T1000 (cell line): ENCODE measurements around the gene ACTR1B.
"Not testable (repeated sequence)": the region's sequence is repeated elsewhere in the genome, so short reads cannot be mapped to it uniquely, and the experiment has no call there.

Experiments
- DNase-seq: peaks from one replicate; lab custom pipeline; 2025; ENCODE audit warnings: mixed read lengths; lab: John Stamatoyannopoulos, UW

ACTR1B gene

GRCh38 chr2:97658691-97659157, 5.1 kb downstream of the ACTR1B start:
- DNase-seq: no peak

- DNase-seq: no peak
Observed at GRCh38 chr2:97657986-97658690, 5.7 kb downstream of the ACTR1B start.

- DNase-seq: no peak
Observed at GRCh38 chr2:97656905-97657587, 6.8 kb downstream of the ACTR1B start.

GRCh38 chr2:97656129-97656755, 7.6 kb downstream of the ACTR1B start:
- DNase-seq: no peak

- no peak for DNase-seq
Observed at GRCh38 chr2:97654791-97655190, 9.1 kb downstream of the ACTR1B start.

- DNase-seq: no peak
Observed at GRCh38 chr2:97654309-97654708, 9.5 kb downstream of the ACTR1B start.

GRCh38 chr2:97653874-97654273, 10.0 kb downstream of the ACTR1B start:
- no peak for DNase-seq

GRCh38 chr2:97653473-97653872, 10.4 kb downstream of the ACTR1B start:
- no peak for DNase-seq

- DNase-seq: no peak
Observed at GRCh38 chr2:97651114-97651513, 12.7 kb downstream of the ACTR1B start.

GRCh38 chr2:97646977-97647376, 16.9 kb downstream of the ACTR1B start:
- DNase-seq: no peak

GRCh38 chr2:97645695-97646629, 17.9 kb downstream of the ACTR1B start, which contains the start of gene COX5B:
COX5B (plus strand) TSS chr2:97646062; CDS start chr2:97646087, 25 bp downstream.
- peak; percentile 90 for DNase-seq

GRCh38 chr2:97645112-97645694, 18.6 kb downstream of the ACTR1B start:
- DNase-seq: no peak

- no peak for DNase-seq
Observed at GRCh38 chr2:97644023-97644717, 19.7 kb downstream of the ACTR1B start.

GRCh38 chr2:97626049-97626430, 37.8 kb downstream of the ACTR1B start:
- DNase-seq: not testable (repeated sequence)

GRCh38 chr2:97625354-97626048, 38.3 kb downstream of the ACTR1B start:
- not testable (repeated sequence) for DNase-seq

GRCh38 chr2:97622976-97623375, 40.9 kb downstream of the ACTR1B start:
- DNase-seq: not testable (repeated sequence)

- DNase-seq: not testable (repeated sequence)
Observed at GRCh38 chr2:97620492-97620891, 43.4 kb downstream of the ACTR1B start.

GRCh38 chr2:97618939-97619827, 44.7 kb downstream of the ACTR1B start:
- not testable (repeated sequence) for DNase-seq

GRCh38 chr2:97617911-97618310, 45.9 kb downstream of the ACTR1B start:
- no peak for DNase-seq
